GM19351 (cell line): ENCODE measurements around the gene CLNS1A.
"Not testable (repeated sequence)": the region's sequence is repeated elsewhere in the genome, so short reads cannot be mapped to it uniquely, and the experiment has no call there.

Experiments
- ATAC-seq: cut with Tn5 transposase; IDR thresholded peaks from one replicate; pipeline ENCODE4 v1.9.1; 2021; ENCODE audit warnings: mild to moderate bottlenecking, moderate library complexity; ENCODE audit not compliant: unreplicated experiment

The CLNS1A gene

GRCh38 chr11:77637345-77638165, at the start of gene CLNS1A:
TSS of gene CLNS1A (minus strand) at chr11:77637794. CDS start at chr11:77637714, 80 bp downstream.
- ATAC-seq = peak; percentile 97

GRCh38 chr11:77687088-77687487, 49.5 kb upstream of the CLNS1A start:
- no peak for ATAC-seq

GRCh38 chr11:77677138-77677537, 39.5 kb upstream of the CLNS1A start:
- no peak for ATAC-seq

GRCh38 chr11:77672264-77672663, 34.7 kb upstream of the CLNS1A start:
- ATAC-seq = no peak

- no peak for ATAC-seq
Observed at GRCh38 chr11:77669848-77670511, 32.4 kb upstream of the CLNS1A start.

GRCh38 chr11:77668760-77669159, 31.2 kb upstream of the CLNS1A start:
- no peak for ATAC-seq

- ATAC-seq = no peak
Observed at GRCh38 chr11:77665240-77665965, 27.8 kb upstream of the CLNS1A start.

GRCh38 chr11:77661670-77662069, 24.1 kb upstream of the CLNS1A start:
- no peak for ATAC-seq

- no peak for ATAC-seq
Observed at GRCh38 chr11:77660947-77661346, 23.4 kb upstream of the CLNS1A start.

- no peak for ATAC-seq
Observed at GRCh38 chr11:77658213-77659013, 20.8 kb upstream of the CLNS1A start.

- ATAC-seq = no peak
Observed at GRCh38 chr11:77656362-77656761, 18.8 kb upstream of the CLNS1A start.

- no peak for ATAC-seq
Observed at GRCh38 chr11:77654770-77655434, 17.3 kb upstream of the CLNS1A start.

- no peak for ATAC-seq
Observed at GRCh38 chr11:77650123-77650522, 12.5 kb upstream of the CLNS1A start.

- no peak for ATAC-seq
Observed at GRCh38 chr11:77647654-77648305, 10.2 kb upstream of the CLNS1A start.

GRCh38 chr11:77644887-77645286, 7.3 kb upstream of the CLNS1A start:
- no peak for ATAC-seq

GRCh38 chr11:77642228-77642627, 4.6 kb upstream of the CLNS1A start:
- ATAC-seq = no peak

GRCh38 chr11:77636731-77637344, 756 bp downstream of the CLNS1A start:
- ATAC-seq = no peak

- ATAC-seq = not testable (repeated sequence)
Observed at GRCh38 chr11:77633926-77634325, 3.7 kb downstream of the CLNS1A start.

- no peak for ATAC-seq
Observed at GRCh38 chr11:77630157-77630710, 7.4 kb downstream of the CLNS1A start.
